K562 (cell line): ENCODE results near the gene CEP192.

Experiments used
- ELF1 ChIP-seq: fragments of 200-800 bp; sonication (Bioruptor generic); IDR thresholded peaks from 2 replicates; pipeline ENCODE4 v1.6.1; 2016; ENCODE audit warnings: missing genetic modification characterization, missing compliant biosample characterization
- NCOR1 ChIP-seq: fragments of 450-650 bp; IDR thresholded peaks from 2 replicates; pipeline ENCODE4 v1.6.1; 2016; ENCODE audit warnings: mild to moderate bottlenecking, moderate library complexity
- POLR2A ChIP-seq: fragments of 450-650 bp; conservative IDR thresholded peaks from 2 replicates; pipeline ENCODE4 v1.6.1; 2016
- RBFOX2 ChIP-seq: fragments of 200-400 bp; formaldehyde crosslinking; IDR thresholded peaks from 2 replicates; pipeline ENCODE4 v1.6.1; 2017; ENCODE audit warnings: low read depth, mild to moderate bottlenecking, low read length, moderate library complexity
- SREBF2 ChIP-seq: sonication (generic); formaldehyde crosslinking; IDR thresholded peaks from 2 replicates; pipeline ENCODE4 v1.4.0; 2020; ENCODE audit warnings: mild to moderate bottlenecking, missing genetic modification reagents
- XRCC5 ChIP-seq: fragments of 200-400 bp; formaldehyde crosslinking; IDR thresholded peaks from 2 replicates; pipeline ENCODE4 v1.6.1; 2017; ENCODE audit warnings: low read depth, mild to moderate bottlenecking, low read length
- TF ChIP-seq, protein P1 (sequence below): sonication (generic); formaldehyde crosslinking; IDR thresholded peaks from 2 replicates; pipeline ENCODE4 v1.4.0; 2020; ENCODE audit warnings: mild to moderate bottlenecking, missing genetic modification reagents
- TF ChIP-seq, protein P2 (sequence below), 2 experiments: IDR thresholded peaks; 2 replicates each; pipeline ENCODE4 v1.6.1; 2011; ENCODE audit warnings: borderline replicate concordance in 1 of 2, control low read depth in 1 of 2, low read depth in 1 of 2, low read length in 1 of 2, mild to moderate bottlenecking in 1 of 2, mixed read lengths in 1 of 2, moderate library complexity in 1 of 2; ENCODE audit not compliant: insufficient read depth in 1 of 2, insufficient read length in 1 of 2, poor library complexity in 1 of 2, severe bottlenecking in 1 of 2; ENCODE audit errors: extremely low read depth in 1 of 2
- TF ChIP-seq, protein P3 (sequence below): fragments of 250-450 bp; sonication (Bioruptor Pico); IDR thresholded peaks from 2 replicates; pipeline ENCODE4 v1.4.0; 2020

DNA sequence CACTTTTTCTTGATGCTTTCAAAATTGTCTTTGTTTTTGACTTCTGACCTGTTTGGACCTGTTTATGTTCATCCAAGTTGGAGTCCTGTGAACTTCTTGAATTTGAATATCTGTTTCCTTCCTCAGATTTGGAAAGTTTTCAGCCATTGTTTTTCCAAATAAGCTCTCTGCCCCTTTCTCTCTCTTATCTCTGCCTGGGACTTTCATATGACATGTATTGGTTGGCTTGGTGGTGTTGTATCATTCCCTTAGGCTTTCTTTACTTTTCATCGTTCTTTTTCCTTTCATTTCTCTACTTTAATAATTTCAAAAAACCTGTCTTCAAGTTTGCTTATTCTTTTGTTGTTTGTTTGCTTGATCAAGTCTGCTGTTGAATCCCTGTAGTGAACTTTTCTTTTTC, 167.3 kb downstream of the CEP192 start:
- TF ChIP-seq XRCC5 (no peak), NCOR1 (no peak), ELF1 (tag) (no peak), RBFOX2 (no peak), SREBF2 (CRISPR knock-in tag) (no peak), POLR2A (no peak)
- TF ChIP-seq, protein P1, sequence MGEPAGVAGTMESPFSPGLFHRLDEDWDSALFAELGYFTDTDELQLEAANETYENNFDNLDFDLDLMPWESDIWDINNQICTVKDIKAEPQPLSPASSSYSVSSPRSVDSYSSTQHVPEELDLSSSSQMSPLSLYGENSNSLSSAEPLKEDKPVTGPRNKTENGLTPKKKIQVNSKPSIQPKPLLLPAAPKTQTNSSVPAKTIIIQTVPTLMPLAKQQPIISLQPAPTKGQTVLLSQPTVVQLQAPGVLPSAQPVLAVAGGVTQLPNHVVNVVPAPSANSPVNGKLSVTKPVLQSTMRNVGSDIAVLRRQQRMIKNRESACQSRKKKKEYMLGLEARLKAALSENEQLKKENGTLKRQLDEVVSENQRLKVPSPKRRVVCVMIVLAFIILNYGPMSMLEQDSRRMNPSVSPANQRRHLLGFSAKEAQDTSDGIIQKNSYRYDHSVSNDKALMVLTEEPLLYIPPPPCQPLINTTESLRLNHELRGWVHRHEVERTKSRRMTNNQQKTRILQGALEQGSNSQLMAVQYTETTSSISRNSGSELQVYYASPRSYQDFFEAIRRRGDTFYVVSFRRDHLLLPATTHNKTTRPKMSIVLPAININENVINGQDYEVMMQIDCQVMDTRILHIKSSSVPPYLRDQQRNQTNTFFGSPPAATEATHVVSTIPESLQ: no peak
- TF ChIP-seq, protein P2, sequence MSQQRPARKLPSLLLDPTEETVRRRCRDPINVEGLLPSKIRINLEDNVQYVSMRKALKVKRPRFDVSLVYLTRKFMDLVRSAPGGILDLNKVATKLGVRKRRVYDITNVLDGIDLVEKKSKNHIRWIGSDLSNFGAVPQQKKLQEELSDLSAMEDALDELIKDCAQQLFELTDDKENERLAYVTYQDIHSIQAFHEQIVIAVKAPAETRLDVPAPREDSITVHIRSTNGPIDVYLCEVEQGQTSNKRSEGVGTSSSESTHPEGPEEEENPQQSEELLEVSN (IDR thresholded peaks at IDR 0.05; ENCODE audit: borderline replicate concordance in 1 of 2, extremely low read depth in 1 of 2, insufficient read depth in 1 of 2, insufficient read length in 1 of 2, low read depth in 1 of 2, low read length in 1 of 2, poor library complexity in 1 of 2, severe bottlenecking in 1 of 2): no peak
- TF ChIP-seq, protein P3, sequence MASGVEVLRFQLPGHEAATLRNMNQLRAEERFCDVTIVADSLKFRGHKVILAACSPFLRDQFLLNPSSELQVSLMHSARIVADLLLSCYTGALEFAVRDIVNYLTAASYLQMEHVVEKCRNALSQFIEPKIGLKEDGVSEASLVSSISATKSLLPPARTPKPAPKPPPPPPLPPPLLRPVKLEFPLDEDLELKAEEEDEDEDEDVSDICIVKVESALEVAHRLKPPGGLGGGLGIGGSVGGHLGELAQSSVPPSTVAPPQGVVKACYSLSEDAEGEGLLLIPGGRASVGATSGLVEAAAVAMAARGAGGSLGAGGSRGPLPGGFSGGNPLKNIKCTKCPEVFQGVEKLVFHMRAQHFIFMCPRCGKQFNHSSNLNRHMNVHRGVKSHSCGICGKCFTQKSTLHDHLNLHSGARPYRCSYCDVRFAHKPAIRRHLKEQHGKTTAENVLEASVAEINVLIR: no peak
